K562 (cell line): Measurements from ENCODE around the gene TSEN34. TPM values are rescaled to one million over a fixed set of nuclear protein-coding genes. Genes with fewer than 3 reads are reported as not detected.

Source experiments
- BACH1 ChIP-seq: fragments of 200-800 bp; sonication (Bioruptor generic); IDR thresholded peaks from 2 replicates; pipeline ENCODE4 v1.6.1; 2016; ENCODE audit warnings: missing genetic modification characterization, missing compliant biosample characterization
- BCOR ChIP-seq: fragments of 450-650 bp; IDR thresholded peaks from 2 replicates; pipeline ENCODE4 v1.6.1; 2016
- BHLHE40 ChIP-seq: IDR thresholded peaks from 2 replicates; pipeline ENCODE4 v1.6.1; 2011; ENCODE audit warnings: low read length, improper control_type of control experiment
- BRCA1 ChIP-seq, 2 experiments: fragments of 450-650 bp in 1 of 2; sonication (generic) in 1 of 2; formaldehyde crosslinking in 1 of 2; IDR thresholded peaks; 2 replicates each; pipeline versions ENCODE4 v1.5.0 to v1.6.1; 2017 to 2020; ENCODE audit warnings: mild to moderate bottlenecking in 1 of 2, missing genetic modification reagents in 1 of 2
- BRF1 ChIP-seq: IDR thresholded peaks from 3 replicates; pipeline ENCODE4 v1.6.1; 2011; ENCODE audit warnings: borderline replicate concordance, mild to moderate bottlenecking; ENCODE audit not compliant: insufficient read length; ENCODE audit errors: extremely low read depth
- CBFA2T3 ChIP-seq: fragments of 450-650 bp; IDR thresholded peaks from 2 replicates; pipeline ENCODE4 v1.6.1; 2017
- CC2D1A ChIP-seq: fragments of 450-650 bp; IDR thresholded peaks from 2 replicates; pipeline ENCODE4 v1.6.1; 2017; ENCODE audit warnings: mild to moderate bottlenecking
- CEBPB ChIP-seq: fragments of 450-650 bp; IDR thresholded peaks from 2 replicates; pipeline ENCODE4 v1.6.1; 2016; ENCODE audit warnings: missing genetic modification characterization, missing compliant biosample characterization
- DDX20 ChIP-seq: fragments of 450-650 bp; IDR thresholded peaks from 2 replicates; pipeline ENCODE4 v1.6.1; 2016; ENCODE audit warnings: missing genetic modification characterization, low read depth, mild to moderate bottlenecking, missing compliant biosample characterization, moderate library complexity
- EHMT2 ChIP-seq: fragments of 450-650 bp; IDR thresholded peaks from 2 replicates; pipeline ENCODE4 v1.6.1; 2018; ENCODE audit warnings: antibody characterized with exemption
- EP300 ChIP-seq: IDR thresholded peaks from 2 replicates; pipeline ENCODE4 v1.6.1; 2012; ENCODE audit warnings: low read length, improper control_type of control experiment
- EP400 ChIP-seq: fragments of 450-650 bp; IDR thresholded peaks from 2 replicates; pipeline ENCODE4 v1.6.1; 2017; ENCODE audit warnings: antibody characterized with exemption, mild to moderate bottlenecking, moderate library complexity
- HMGN3 ChIP-seq: IDR thresholded peaks from 2 replicates; pipeline ENCODE4 v1.6.1; 2011; ENCODE audit warnings: borderline replicate concordance, low read depth, mild to moderate bottlenecking, mixed read lengths, low read length; ENCODE audit not compliant: insufficient read length; ENCODE audit errors: extremely low read depth
- IFI16 ChIP-seq: fragments of 250-450 bp; sonication (Bioruptor Pico); IDR thresholded peaks from 2 replicates; pipeline ENCODE4 v2.1.2; 2022; ENCODE audit warnings: mild to moderate bottlenecking, inconsistent platforms
- KAT8 ChIP-seq: fragments of 450-650 bp; IDR thresholded peaks from 2 replicates; pipeline ENCODE4 v1.6.1; 2016; ENCODE audit warnings: low read depth, mild to moderate bottlenecking
- KDM5B ChIP-seq: fragments of 200-600 bp; sonication (generic); IDR thresholded peaks from 2 replicates; pipeline ENCODE4 v1.6.1; 2012; ENCODE audit warnings: low read depth, mild to moderate bottlenecking, moderate library complexity, low read length, control low read depth, inconsistent platforms; ENCODE audit not compliant: insufficient replicate concordance
- MCM5 ChIP-seq: fragments of 450-650 bp; IDR thresholded peaks from 2 replicates; pipeline ENCODE4 v1.6.1; 2016; ENCODE audit warnings: low read depth
- MIER1 ChIP-seq: fragments of 450-650 bp; IDR thresholded peaks from 2 replicates; pipeline ENCODE4 v1.6.1; 2016; ENCODE audit warnings: antibody characterized with exemption, mild to moderate bottlenecking, low read depth
- NCOR1 ChIP-seq: fragments of 450-650 bp; IDR thresholded peaks from 2 replicates; pipeline ENCODE4 v1.6.1; 2016; ENCODE audit warnings: mild to moderate bottlenecking, moderate library complexity
- PHF21A ChIP-seq: fragments of 450-650 bp; IDR thresholded peaks from 2 replicates; pipeline ENCODE4 v1.6.1; 2017; ENCODE audit warnings: low read depth, borderline replicate concordance
- PHF8 ChIP-seq: fragments of 200-600 bp; sonication (generic); IDR thresholded peaks from 2 replicates; pipeline ENCODE4 v1.6.1; 2012; ENCODE audit warnings: mixed run types, mild to moderate bottlenecking, inconsistent platforms, low read length, moderate library complexity, borderline replicate concordance
- RBM22 ChIP-seq: fragments of 200-400 bp; formaldehyde crosslinking; IDR thresholded peaks from 2 replicates; pipeline ENCODE4 v1.6.1; 2018; ENCODE audit warnings: low read length, low read depth; ENCODE audit not compliant: poor library complexity, severe bottlenecking
- XRCC4 ChIP-seq: IDR thresholded peaks from one replicate; pipeline ENCODE4 v1.6.1; 2011; ENCODE audit not compliant: insufficient read depth, insufficient read length; ENCODE audit errors: extremely low read depth
- XRCC5 ChIP-seq: fragments of 200-400 bp; formaldehyde crosslinking; IDR thresholded peaks from 2 replicates; pipeline ENCODE4 v1.6.1; 2017; ENCODE audit warnings: low read depth, mild to moderate bottlenecking, low read length
- ZBTB17 ChIP-seq: fragments of 450-650 bp; formaldehyde crosslinking; IDR thresholded peaks from 2 replicates; pipeline ENCODE4 v1.4.0; 2020; ENCODE audit warnings: mild to moderate bottlenecking
- ZBTB7A ChIP-seq: IDR thresholded peaks from 2 replicates; pipeline ENCODE4 v1.6.1; 2011; ENCODE audit warnings: low read depth, mild to moderate bottlenecking, low read length, moderate library complexity, borderline replicate concordance; ENCODE audit not compliant: control insufficient read depth
- ZNF239 ChIP-seq: fragments of 250-450 bp; sonication (Bioruptor Pico); IDR thresholded peaks from 2 replicates; pipeline ENCODE4 v1.4.0; 2020; ENCODE audit warnings: mild to moderate bottlenecking
- ZNF764 ChIP-seq: fragments of 250-450 bp; sonication (Bioruptor Pico); IDR thresholded peaks from 2 replicates; pipeline ENCODE4 v1.4.0; 2020; ENCODE audit warnings: low read depth, mild to moderate bottlenecking, moderate library complexity
- ZNF77 ChIP-seq: fragments of 250-450 bp; sonication (Bioruptor Pico); IDR thresholded peaks from 2 replicates; pipeline ENCODE4 v1.5.0; 2020
- ZNF79 ChIP-seq: fragments of 250-450 bp; sonication (Bioruptor Pico); IDR thresholded peaks from 2 replicates; pipeline ENCODE4 v1.4.0; 2020; ENCODE audit warnings: low read depth, mild to moderate bottlenecking, moderate library complexity
- polyA plus RNA-seq, 8 experiments: library from polyadenylated mRNA; depleted of rRNA in 4 of 8; stranded (reverse) in 5 of 8; unstranded in 3 of 8; fragments of >200 nt; fragmentation: Nextera tagmentation in 2 of 8; fragmentation: Illumina TruSeq in 1 of 8; extraction: Ambion mirVana in 2 of 8; extraction: Trizol in 1 of 8; gene quantifications; 2 replicates each; pipeline versions ENCODE4 v1.2.1 to v1.2.3, GENCODE V29; 2011 to 2014; ENCODE audit warnings: inconsistent platforms in 1 of 8, missing spikeins in 1 of 8
- total RNA-seq, 7 experiments: library from RNA; depleted of rRNA in 6 of 7; stranded (reverse); fragments of >200 nt in 6 of 7; fragmentation: Illumina TruSeq in 2 of 7; extraction: Trizol in 2 of 7; gene quantifications; 2 replicates each; pipeline versions ENCODE4 v1.2.1 to v1.2.3, GENCODE V29; 2011 to 2021; ENCODE audit warnings: low replicate concordance in 1 of 7
- TF ChIP-seq, protein P1 (sequence below): IDR thresholded peaks from 2 replicates; pipeline ENCODE4 v1.6.1; 2012; ENCODE audit warnings: low read depth, low read length, improper control_type of control experiment, borderline replicate concordance

The TSEN34 gene
- total and polyA plus RNA-seq, 9 of the 15 experiments (the other 6 are each of a cell fraction or from before 2014, with no cell fraction given): 3.1 to 57.6 (median 29.5) TPM

DNA sequence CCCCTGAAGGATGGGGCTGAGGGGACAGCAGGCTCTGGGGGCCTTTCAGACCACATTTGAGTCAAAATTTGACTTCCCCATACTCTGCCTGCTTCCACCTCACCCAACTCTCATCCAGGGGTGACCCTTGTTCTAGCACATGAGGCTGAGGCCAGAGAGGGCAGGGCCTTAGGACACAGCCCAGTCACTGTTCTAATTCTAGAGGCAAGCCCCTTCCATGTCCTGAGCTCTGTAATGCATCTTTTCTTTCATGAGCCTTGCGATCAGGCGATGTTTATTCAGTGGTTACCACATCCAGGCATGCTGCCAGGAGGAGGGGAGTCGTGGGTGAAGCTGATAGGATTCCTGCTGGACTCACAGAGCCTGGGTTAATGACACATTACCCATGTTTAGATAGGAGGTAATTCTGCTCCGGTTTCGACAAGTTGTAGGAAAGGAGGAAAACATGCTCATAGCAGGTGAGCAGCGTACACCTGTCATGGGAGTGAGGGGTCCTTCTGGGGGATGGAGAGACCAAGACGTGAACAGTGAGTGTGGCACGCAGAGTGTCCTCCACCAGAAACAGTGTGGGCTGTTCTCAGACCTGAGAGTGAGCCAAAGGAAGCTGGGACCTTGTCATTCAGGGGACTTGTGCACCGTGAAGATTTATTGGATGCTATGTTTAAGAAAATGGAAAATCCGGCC lies 18.8 kb downstream of the TSEN34 start (continued):
- TF ChIP-seq EP400 (peak; percentile 43; the same call in 1 of the 2 replicates), ZNF239 (CRISPR knock-in tag) (no peak; the same call in 1 of the 2 replicates), ZNF764 (CRISPR knock-in tag) (no peak), EP300 (peak; percentile 84), IFI16 (CRISPR knock-in tag) (no peak), KDM5B (no peak), DDX20 (tag) (no peak), BCOR (no peak), EHMT2 (no peak), MIER1 (no peak), KAT8 (no peak), BHLHE40 (peak; percentile 87), CBFA2T3 (peak; percentile 85), HMGN3 (no peak), XRCC5 (no peak), XRCC4 (no peak), ZNF77 (CRISPR knock-in tag) (no peak), ZNF79 (CRISPR knock-in tag) (no peak), PHF21A (no peak), CEBPB (tag) (peak; percentile 88), ZBTB7A (no peak; the same call in 1 of the 2 replicates), PHF8 (no peak), NCOR1 (peak; percentile 85), RBM22 (no peak), BRF1 (no peak), ZBTB17 (no peak), CC2D1A (no peak), MCM5 (no peak), BRCA1 (IDR thresholded peaks at IDR 0.05) (no peak), BRCA1 (CRISPR knock-in tag; IDR thresholded peaks at IDR 0.05) (no peak), BACH1 (tag) (peak; percentile 9; the same call in 1 of the 2 replicates)
- TF ChIP-seq, protein P1, sequence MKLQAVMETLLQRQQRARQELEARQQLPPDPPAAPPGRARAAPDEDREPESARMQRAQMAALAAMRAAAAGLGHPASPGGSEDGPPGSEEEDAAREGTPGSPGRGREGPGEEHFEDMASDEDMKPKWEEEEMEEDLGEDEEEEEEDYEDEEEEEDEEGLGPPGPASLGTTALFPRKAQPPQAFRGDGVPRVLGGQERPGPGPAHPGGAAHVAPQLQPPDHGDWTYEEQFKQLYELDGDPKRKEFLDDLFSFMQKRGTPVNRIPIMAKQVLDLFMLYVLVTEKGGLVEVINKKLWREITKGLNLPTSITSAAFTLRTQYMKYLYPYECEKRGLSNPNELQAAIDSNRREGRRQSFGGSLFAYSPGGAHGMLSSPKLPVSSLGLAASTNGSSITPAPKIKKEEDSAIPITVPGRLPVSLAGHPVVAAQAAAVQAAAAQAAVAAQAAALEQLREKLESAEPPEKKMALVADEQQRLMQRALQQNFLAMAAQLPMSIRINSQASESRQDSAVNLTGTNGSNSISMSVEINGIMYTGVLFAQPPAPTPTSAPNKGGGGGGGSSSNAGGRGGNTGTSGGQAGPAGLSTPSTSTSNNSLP: peak; percentile 83; the same call in 1 of the 2 replicates
